Erythroblast (primary cell): ENCODE measurements around the gene TXNDC16.

Experiments
- GATA1 ChIP-seq: IDR thresholded peaks from 2 replicates; pipeline ENCODE4 v1.6.1; 2011; ENCODE audit warnings: low read depth, mild to moderate bottlenecking, control low read depth, low read length, moderate library complexity
- POLR2A ChIP-seq: IDR thresholded peaks from 2 replicates; pipeline ENCODE4 v1.6.1; 2011; ENCODE audit warnings: mild to moderate bottlenecking, low read length

GRCh38 chr14:52464175-52464574 is 88.1 kb downstream of the TXNDC16 start:
- TF ChIP-seq POLR2A (no peak), GATA1 (no peak)
